Mucosa of rectum (tissue), 2 donors: ENCODE data around the gene ASPDH.

Source experiments
- H3K27ac ChIP-seq, 2 donors: one replicate each; pipeline ENCODE4 v1.7.0; 2013; ENCODE audit warnings: inconsistent platforms in 2 of 2, low read depth in 2 of 2, low read length in 2 of 2
- H3K27me3 ChIP-seq, 2 donors: one replicate each; pipeline ENCODE4 v1.7.0; 2013; ENCODE audit warnings: low read length in 2 of 2; ENCODE audit not compliant: control insufficient read depth in 2 of 2, insufficient read depth in 2 of 2
- H3K36me3 ChIP-seq, 2 donors: one replicate each; pipeline ENCODE4 v1.7.0; 2013; ENCODE audit warnings: low read length in 2 of 2; ENCODE audit not compliant: control insufficient read depth in 2 of 2, insufficient read depth in 2 of 2
- H3K4me1 ChIP-seq, 2 donors: one replicate each; pipeline ENCODE4 v1.7.0; 2013; ENCODE audit warnings: low read length in 2 of 2, mild to moderate bottlenecking in 1 of 2; ENCODE audit not compliant: control insufficient read depth in 2 of 2, insufficient read depth in 2 of 2
- H3K4me3 ChIP-seq, 2 donors: one replicate each; pipeline ENCODE4 v1.7.0; 2013; ENCODE audit warnings: low read length in 2 of 2
- H3K9ac ChIP-seq, 2 donors: one replicate each; pipeline ENCODE4 v1.7.0; 2013; ENCODE audit warnings: low read length in 2 of 2, low read depth in 1 of 2, mild to moderate bottlenecking in 1 of 2
- H3K9me3 ChIP-seq, 2 donors: one replicate each; pipeline ENCODE4 v1.7.0; 2013; ENCODE audit warnings: low read length in 2 of 2; ENCODE audit not compliant: control insufficient read depth in 2 of 2
- donor health status: healthy.
- donor health status: Normal muscosa, but diverticular disease.

The ASPDH gene

GRCh38 chr19:50465986-50466705 is 47.6 kb downstream of the ASPDH start:
- Histone ChIP-seq H3K4me3 (no peak overlapping the region), H3K9me3 (no peaks in the 10 kb centered on the region), H3K36me3 (no peaks in the 10 kb centered on the region), H3K9ac (no peak overlapping the region), H3K4me1 (peaks cover 3 to 12% of the 10 kb centered on the region in 2 donors), H3K27me3 (peaks cover 0 to 1% of the 10 kb centered on the region in 2 donors), H3K27ac (no peak overlapping the region)

GRCh38 chr19:50465000-50465399 is 48.7 kb downstream of the ASPDH start:
- Histone ChIP-seq H3K36me3 (no peaks in the 10 kb centered on the region), H3K27ac (no peak overlapping the region), H3K4me3 (no peak overlapping the region), H3K4me1 (peaks cover 3 to 12% of the 10 kb centered on the region in 2 donors), H3K27me3 (peaks cover 0 to 1% of the 10 kb centered on the region in 2 donors), H3K9ac (no peak overlapping the region), H3K9me3 (no peaks in the 10 kb centered on the region)

DNA sequence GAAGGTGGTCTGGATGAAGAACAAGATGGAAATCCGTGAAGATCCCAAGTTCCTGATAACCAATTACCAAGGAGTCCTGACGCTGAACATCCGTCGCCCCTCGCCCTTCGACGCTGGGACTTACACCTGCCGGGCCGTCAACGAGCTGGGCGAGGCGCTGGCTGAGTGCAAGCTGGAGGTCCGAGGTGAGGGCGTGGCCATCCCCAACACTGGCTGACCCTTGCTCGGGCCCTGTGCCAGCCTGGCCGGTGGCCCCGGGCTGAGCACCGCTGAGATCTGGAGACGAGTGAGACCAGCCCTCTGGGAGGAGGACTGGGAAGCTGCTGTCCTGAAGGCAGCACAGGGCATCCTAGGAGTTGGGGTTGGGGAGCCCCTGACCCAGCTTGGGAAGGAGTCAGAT is 49.4 kb downstream of the ASPDH start:
- no peak overlapping the region for H3K4me3 ChIP-seq
- H3K27ac ChIP-seq, result no peak overlapping the region
- no peaks in the 10 kb centered on the region for H3K36me3 ChIP-seq
- H3K9me3 ChIP-seq, result no peaks in the 10 kb centered on the region
- no peak overlapping the region for H3K9ac ChIP-seq
- peaks cover 3 to 12% of the 10 kb centered on the region in 2 donors for H3K4me1 ChIP-seq
- H3K27me3 ChIP-seq, result peaks cover 0 to 1% of the 10 kb centered on the region in 2 donors

GRCh38 chr19:50462970-50463369 is 50.7 kb downstream of the ASPDH start:
- peaks cover 2 to 5% of the 10 kb centered on the region in 2 donors for H3K27me3 ChIP-seq
- H3K4me1 ChIP-seq, result peaks cover 3 to 12% of the 10 kb centered on the region in 2 donors
- H3K4me3 ChIP-seq, result no peak overlapping the region
- H3K27ac ChIP-seq, result no peak overlapping the region
- no peak overlapping the region for H3K9ac ChIP-seq
- H3K36me3 ChIP-seq, result no peaks in the 10 kb centered on the region
- no peaks in the 10 kb centered on the region for H3K9me3 ChIP-seq
